HepG2 (cell line): ENCODE measurements around the gene PRR33. TPM values are rescaled to one million over a fixed set of nuclear protein-coding genes. Genes with fewer than 3 reads are reported as not detected.

Experiments
- ATAC-seq: fragments of 200-7000 bp; cut with Tn5 transposase; 3 replicates; pipeline ENCODE4 v1.9.1; 2020; ENCODE audit warnings: mild to moderate bottlenecking, moderate library complexity
- BruUV-seq: library from RNA; stranded (reverse); fragments of 400-500 nt; replicated peaks from 2 replicates; lab custom pipeline; 2021; lab: Mats Ljungman, UMichigan
- CTCF ChIA-PET: fragments of 300-600 bp; formaldehyde crosslinking; extraction: SDS; loops from one replicate; lab custom pipeline; 2021; ENCODE audit warnings: low total read pairs, inconsistent platforms, low intra/inter-chr PET ratio; lab: Yijun Ruan, JAX
- POLR2A ChIA-PET: fragments of 350-600 bp; sonication (Branson Sonifier 250); formaldehyde crosslinking; loops from one replicate; lab custom pipeline; 2020; ENCODE audit warnings: antibody characterized with exemption, inconsistent platforms; lab: Yijun Ruan, JAX
- DNase-seq: peaks from one replicate; pipeline ENCODE4 v3.0.0-alpha.2; 2015; ENCODE audit warnings: low spot score
- FAIRE-seq: peaks from 3 replicates; lab custom pipeline; 2011; peaks lifted over from hg19 to GRCh38; lab: Jason Lieb, UNC
- H2AFZ ChIP-seq: one replicate; pipeline ENCODE4 v1.6.1; 2011; ENCODE audit warnings: low read length, inconsistent platforms
- H3K27ac ChIP-seq: fragments of 300-600 bp; 3 replicates; pipeline ENCODE4 v1.8.0; 2011; ENCODE audit warnings: mixed run types, mild to moderate bottlenecking, mixed read lengths, low read length, inconsistent platforms; ENCODE audit not compliant: insufficient read depth; ENCODE audit errors: extremely low read length
- H3K27me3 ChIP-seq, 2 experiments: fragments of 200-600 bp in 1 of 2; 2 replicates in 1 of 2; 3 replicates in 1 of 2; pipeline versions ENCODE4 v1.6.0 to v1.8.0; 2011; ENCODE audit warnings: low read length in 2 of 2, mild to moderate bottlenecking in 2 of 2, moderate library complexity in 2 of 2, inconsistent platforms in 1 of 2; ENCODE audit not compliant: insufficient read depth in 2 of 2, control insufficient read depth in 1 of 2
- H3K36me3 ChIP-seq, 2 experiments: fragments of 200-600 bp in 1 of 2; replicated peaks in 1 of 2; 2 replicates in 1 of 2; 3 replicates in 1 of 2; pipeline versions ENCODE4 v1.5.1 to v1.8.0; 2011; ENCODE audit warnings: low read length in 2 of 2, inconsistent platforms in 1 of 2; ENCODE audit not compliant: insufficient read depth in 2 of 2, control insufficient read depth in 1 of 2
- H3K4me1 ChIP-seq: 2 replicates; pipeline ENCODE4 v1.5.1; 2012; ENCODE audit warnings: low read length, inconsistent platforms; ENCODE audit not compliant: insufficient read depth
- H3K4me2 ChIP-seq: 2 replicates; pipeline ENCODE4 v1.6.0; 2011; ENCODE audit warnings: low read depth, low read length, inconsistent platforms
- H3K4me3 ChIP-seq, 3 experiments: fragments of 200-600 bp in 1 of 3; sonication (generic), shearing (Covaris generic) in 1 of 3; replicated peaks in 1 of 3; 2 replicates each; pipeline ENCODE4 v1.5.1; 2011 to 2016; ENCODE audit warnings: low read length in 3 of 3, inconsistent platforms in 2 of 3, low read depth in 2 of 3, mild to moderate bottlenecking in 2 of 3, control low read depth in 1 of 3, mixed read lengths in 1 of 3; ENCODE audit not compliant: insufficient read depth in 1 of 3
- H3K79me2 ChIP-seq: one replicate; pipeline ENCODE4 v1.6.1; 2011; ENCODE audit warnings: low read length, inconsistent platforms; ENCODE audit not compliant: insufficient read depth
- H3K9ac ChIP-seq: 2 replicates; pipeline ENCODE4 v1.6.0; 2011; ENCODE audit warnings: mild to moderate bottlenecking, low read depth, low read length, inconsistent platforms; ENCODE audit not compliant: insufficient read depth
- H3K9me3 ChIP-seq: 2 replicates; pipeline ENCODE4 v1.5.1; 2012; ENCODE audit warnings: mild to moderate bottlenecking, low read length
- H4K20me1 ChIP-seq: 2 replicates; pipeline ENCODE4 v1.6.0; 2011; ENCODE audit warnings: inconsistent platforms, mild to moderate bottlenecking, low read length, moderate library complexity; ENCODE audit not compliant: insufficient read depth
- MAF1 ChIP-seq: sonication (generic); formaldehyde crosslinking; IDR thresholded peaks from 2 replicates; pipeline ENCODE4 v1.5.0; 2020; ENCODE audit warnings: missing genetic modification reagents, borderline replicate concordance
- WGBS: methylation state at CpG from one replicate; pipeline ENCODE4 v1.1.6; 2017; ENCODE audit warnings: low lambda C conversion rate; 5-methylcytosine and 5-hydroxymethylcytosine counted together
- in situ Hi-C: cut with HindIII; loops from 2 replicates; pipeline ENCODE4 v1.10.0; 2017; ENCODE audit warnings: low pct_unique_long_range_greater_than_20kb; ENCODE audit not compliant: extremely low pct_ligation_motif_present
- intact Hi-C: fragments of 100-400 bp; cut with micrococcal nuclease; formaldehyde crosslinking; loops from one replicate; pipeline ENCODE4 v1.10.0; 2022; ENCODE audit not compliant: unreplicated experiment
- polyA plus RNA-seq, 8 experiments: library from polyadenylated mRNA; depleted of rRNA in 3 of 8; stranded (reverse) in 7 of 8; unstranded in 1 of 8; fragments of >200 nt; fragmentation: Illumina TruSeq in 4 of 8; extraction: Trizol in 4 of 8; gene quantifications; 2 replicates each; pipeline versions ENCODE4 v1.2.1 to v1.2.3, GENCODE V29; 2011 to 2016; ENCODE audit warnings: low read depth in 4 of 8, missing spikeins in 1 of 8, mixed read lengths in 1 of 8; ENCODE audit not compliant: insufficient read depth in 1 of 8
- total RNA-seq, 5 experiments: library from RNA; depleted of rRNA; stranded (reverse); fragments of >200 nt; fragmentation: Illumina TruSeq; extraction: Trizol; gene quantifications; 2 replicates each; pipeline ENCODE4 v1.2.3, GENCODE V29; 2016; ENCODE audit warnings: low read depth in 1 of 5
- TF ChIP-seq, protein P1 (sequence below): sonication (generic); formaldehyde crosslinking; IDR thresholded peaks from 2 replicates; pipeline ENCODE4 v1.9.0; 2021; ENCODE audit warnings: mild to moderate bottlenecking, missing genetic modification reagents

Gene PRR33
- total and polyA plus RNA-seq, 2 of the 13 experiments (the other 11 are each of a cell fraction or from before 2014, with no cell fraction given): not detected

DNA sequence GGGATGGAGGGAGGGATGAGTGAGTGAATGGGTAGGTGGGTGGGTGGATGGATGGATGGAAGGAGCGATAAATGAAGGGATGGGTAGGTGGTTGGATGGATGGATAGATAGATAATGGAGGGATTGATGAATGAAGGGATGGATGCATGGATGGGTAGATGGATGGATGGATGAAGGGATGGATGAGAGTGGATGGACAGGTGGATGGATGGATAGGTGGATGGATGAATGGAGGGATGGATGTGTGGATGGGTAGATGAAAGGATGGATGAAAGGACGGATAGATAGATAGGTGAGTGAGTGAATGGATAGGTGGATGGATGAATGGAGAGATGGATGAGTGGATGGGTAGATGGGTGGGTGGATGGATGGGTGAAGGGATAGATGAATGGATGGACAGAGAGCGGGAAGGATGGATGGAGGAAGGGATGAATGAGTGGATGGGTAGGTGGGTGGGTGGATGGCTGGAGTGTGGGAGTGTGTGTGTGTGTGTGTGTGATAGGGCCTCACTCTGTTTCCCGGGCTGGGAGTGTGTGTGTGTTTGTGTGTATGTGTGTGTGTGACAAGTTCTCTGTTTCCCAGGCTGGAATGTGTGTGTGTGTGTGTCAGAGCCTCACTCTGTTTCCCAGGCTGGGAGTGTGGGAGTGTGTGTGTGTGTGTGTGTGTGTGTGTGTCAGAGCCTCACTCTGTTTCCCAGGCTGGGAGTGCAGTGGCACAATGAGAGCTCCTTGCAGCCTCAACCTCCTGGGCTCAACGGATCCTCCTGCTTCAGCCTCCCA is 2.1 kb upstream of the PRR33 start:
- Histone ChIP-seq H3K4me2 (no peak overlapping the region), H3K4me3 (no peak overlapping the region), H4K20me1 (no peaks in the 10 kb centered on the region), H3K79me2 (no peaks in the 10 kb centered on the region), H3K4me1 (peaks cover 2% of the 10 kb centered on the region), H3K9me3 (no peaks in the 10 kb centered on the region), H2AFZ (no peak overlapping the region), H3K27ac (no peak overlapping the region), H3K9ac (no peak overlapping the region), H3K36me3 (no peaks in the 10 kb centered on the region), H3K27me3 (peaks cover 10 to 56% of the 10 kb centered on the region in 2 experiments; a peak in 4 of 5 replicates)
- POLR2A ChIA-PET: no interaction called here
- 4% methylated on average over 4 of the region's 5 CpGs for WGBS
- FAIRE-seq: no peak
- no peak for TF ChIP-seq MAF1
- TF ChIP-seq, protein P1, sequence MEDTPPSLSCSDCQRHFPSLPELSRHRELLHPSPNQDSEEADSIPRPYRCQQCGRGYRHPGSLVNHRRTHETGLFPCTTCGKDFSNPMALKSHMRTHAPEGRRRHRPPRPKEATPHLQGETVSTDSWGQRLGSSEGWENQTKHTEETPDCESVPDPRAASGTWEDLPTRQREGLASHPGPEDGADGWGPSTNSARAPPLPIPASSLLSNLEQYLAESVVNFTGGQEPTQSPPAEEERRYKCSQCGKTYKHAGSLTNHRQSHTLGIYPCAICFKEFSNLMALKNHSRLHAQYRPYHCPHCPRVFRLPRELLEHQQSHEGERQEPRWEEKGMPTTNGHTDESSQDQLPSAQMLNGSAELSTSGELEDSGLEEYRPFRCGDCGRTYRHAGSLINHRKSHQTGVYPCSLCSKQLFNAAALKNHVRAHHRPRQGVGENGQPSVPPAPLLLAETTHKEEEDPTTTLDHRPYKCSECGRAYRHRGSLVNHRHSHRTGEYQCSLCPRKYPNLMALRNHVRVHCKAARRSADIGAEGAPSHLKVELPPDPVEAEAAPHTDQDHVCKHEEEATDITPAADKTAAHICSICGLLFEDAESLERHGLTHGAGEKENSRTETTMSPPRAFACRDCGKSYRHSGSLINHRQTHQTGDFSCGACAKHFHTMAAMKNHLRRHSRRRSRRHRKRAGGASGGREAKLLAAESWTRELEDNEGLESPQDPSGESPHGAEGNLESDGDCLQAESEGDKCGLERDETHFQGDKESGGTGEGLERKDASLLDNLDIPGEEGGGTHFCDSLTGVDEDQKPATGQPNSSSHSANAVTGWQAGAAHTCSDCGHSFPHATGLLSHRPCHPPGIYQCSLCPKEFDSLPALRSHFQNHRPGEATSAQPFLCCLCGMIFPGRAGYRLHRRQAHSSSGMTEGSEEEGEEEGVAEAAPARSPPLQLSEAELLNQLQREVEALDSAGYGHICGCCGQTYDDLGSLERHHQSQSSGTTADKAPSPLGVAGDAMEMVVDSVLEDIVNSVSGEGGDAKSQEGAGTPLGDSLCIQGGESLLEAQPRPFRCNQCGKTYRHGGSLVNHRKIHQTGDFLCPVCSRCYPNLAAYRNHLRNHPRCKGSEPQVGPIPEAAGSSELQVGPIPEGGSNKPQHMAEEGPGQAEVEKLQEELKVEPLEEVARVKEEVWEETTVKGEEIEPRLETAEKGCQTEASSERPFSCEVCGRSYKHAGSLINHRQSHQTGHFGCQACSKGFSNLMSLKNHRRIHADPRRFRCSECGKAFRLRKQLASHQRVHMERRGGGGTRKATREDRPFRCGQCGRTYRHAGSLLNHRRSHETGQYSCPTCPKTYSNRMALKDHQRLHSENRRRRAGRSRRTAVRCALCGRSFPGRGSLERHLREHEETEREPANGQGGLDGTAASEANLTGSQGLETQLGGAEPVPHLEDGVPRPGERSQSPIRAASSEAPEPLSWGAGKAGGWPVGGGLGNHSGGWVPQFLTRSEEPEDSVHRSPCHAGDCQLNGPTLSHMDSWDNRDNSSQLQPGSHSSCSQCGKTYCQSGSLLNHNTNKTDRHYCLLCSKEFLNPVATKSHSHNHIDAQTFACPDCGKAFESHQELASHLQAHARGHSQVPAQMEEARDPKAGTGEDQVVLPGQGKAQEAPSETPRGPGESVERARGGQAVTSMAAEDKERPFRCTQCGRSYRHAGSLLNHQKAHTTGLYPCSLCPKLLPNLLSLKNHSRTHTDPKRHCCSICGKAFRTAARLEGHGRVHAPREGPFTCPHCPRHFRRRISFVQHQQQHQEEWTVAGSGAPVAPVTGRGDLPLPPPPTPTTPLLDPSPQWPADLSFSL (CRISPR knock-in tag): peak; percentile 46; the same call in 1 of the 2 replicates
- intact Hi-C loops (no loop called here), in situ Hi-C loops (no loop called here)
- BruUV-seq: no TSS peak
- CTCF ChIA-PET: no interaction called here
- DNase-seq: no peak
- ATAC-seq: no peak
